ENCODE measurements around the gene PRAC1. TPM values are rescaled to one million over a fixed set of nuclear protein-coding genes. Genes with fewer than 3 reads are reported as not detected.
A peak's percentile ranks its signal among the peaks of the same experiment; 100 is the strongest.

The PRAC1 gene
- total and polyA plus RNA-seq, 8 donors: not detected

DNA sequence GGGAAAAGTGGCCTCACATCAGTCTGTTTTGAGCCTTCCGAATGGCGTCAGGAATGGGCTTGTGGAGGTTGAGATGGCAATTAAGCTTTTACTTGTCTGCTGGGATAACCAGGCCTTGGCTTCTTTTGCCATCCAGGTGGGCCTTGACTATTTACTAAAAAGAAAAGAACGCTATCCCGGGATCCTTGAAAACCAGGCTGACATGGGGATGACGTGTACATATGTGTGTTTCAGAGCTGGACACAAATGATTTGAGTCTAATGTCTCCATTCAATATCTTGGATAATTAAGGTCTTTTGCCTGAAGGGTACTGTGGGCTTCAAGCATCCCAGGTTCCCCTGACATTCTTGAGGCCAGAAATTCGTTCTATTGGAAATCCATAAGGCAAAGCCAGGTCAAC, 38.8 kb upstream of the PRAC1 start:
- no peak for DNase-seq
- Histone ChIP-seq H3K27me3 (peaks cover 28 to 91% of the 10 kb centered on the region in 2 donors), H3K4me3 (no peak overlapping the region), H3K4me1 (no peaks in the 10 kb centered on the region), H3K9me3 (no peaks in the 10 kb centered on the region), H3K36me3 (no peaks in the 10 kb centered on the region), H3K27ac (no peak overlapping the region)
- ATAC-seq: no peak
- intact Hi-C loops (cut with DNase I): no loop called here
- TF ChIP-seq CTCF (IDR thresholded peaks at IDR 0.05): no peak

DNA sequence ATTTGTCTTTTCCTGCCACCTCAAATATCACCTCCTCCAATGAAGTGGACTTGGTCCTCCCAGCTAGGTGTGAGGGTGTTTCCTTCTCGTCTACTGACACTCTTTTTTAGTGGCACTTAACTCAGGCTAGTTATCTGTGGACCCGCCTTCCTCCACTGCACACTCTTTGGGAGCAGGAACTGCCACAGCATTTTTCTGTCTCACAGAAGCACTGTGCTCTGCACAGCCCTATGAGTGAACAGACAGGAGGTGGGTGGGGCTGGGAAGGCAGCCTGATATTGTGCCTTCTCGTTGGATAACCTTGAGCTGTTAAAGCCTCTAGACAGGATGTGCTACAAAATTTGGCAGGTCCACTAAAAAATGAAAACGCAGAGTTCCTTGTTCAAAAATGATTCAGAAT, 38.1 kb upstream of the PRAC1 start:
- Histone ChIP-seq H3K36me3 (no peaks in the 10 kb centered on the region), H3K4me1 (peaks cover 0 to 5% of the 10 kb centered on the region in 2 donors), H3K27me3 (peaks cover 35 to 98% of the 10 kb centered on the region in 2 donors), H3K27ac (no peak overlapping the region), H3K9me3 (no peaks in the 10 kb centered on the region), H3K4me3 (no peak overlapping the region)
- peak; percentile 12 for ATAC-seq
- no peak for TF ChIP-seq CTCF (IDR thresholded peaks at IDR 0.05)
- intact Hi-C loops (cut with DNase I): no loop called here
- DNase-seq: no peak

DNA sequence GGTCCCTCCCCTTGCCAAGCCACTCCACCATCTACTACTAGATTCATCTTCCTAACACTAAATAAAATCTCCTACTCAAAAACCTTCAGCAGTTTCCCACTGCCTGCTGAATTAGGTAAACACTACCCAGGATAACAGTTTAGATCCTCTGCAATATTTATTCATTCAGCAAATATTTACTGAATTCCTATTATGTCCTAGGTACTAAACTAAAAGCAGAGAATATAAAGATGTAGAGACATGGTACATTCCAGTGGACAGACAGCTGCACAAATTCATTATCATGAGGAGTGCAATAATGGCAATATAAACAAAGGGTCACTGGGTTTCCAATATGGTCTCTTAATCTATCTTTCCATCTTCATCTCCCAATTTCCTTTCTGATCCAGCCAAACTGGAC, 37.0 kb upstream of the PRAC1 start:
- H3K27me3 ChIP-seq: peaks cover 46 to 100% of the 10 kb centered on the region in 2 donors
- DNase-seq (no peak), ATAC-seq (no peak)
- H3K4me3 ChIP-seq: no peak overlapping the region
- TF ChIP-seq CTCF (IDR thresholded peaks at IDR 0.05): no peak
- H3K4me1 ChIP-seq: peaks cover 0 to 12% of the 10 kb centered on the region in 2 donors
- H3K27ac ChIP-seq: no peak overlapping the region
- intact Hi-C loops (cut with DNase I): no loop called here
- no peaks in the 10 kb centered on the region for H3K36me3 ChIP-seq
- H3K9me3 ChIP-seq: no peaks in the 10 kb centered on the region

GRCh38 chr17:48757524-48757961, 35.2 kb upstream of the PRAC1 start:
- ATAC-seq (no peak), DNase-seq (no peak)
- intact Hi-C loops (cut with DNase I): no loop called here
- Histone ChIP-seq H3K27ac (no peak overlapping the region), H3K4me1 (peaks cover 0 to 17% of the 10 kb centered on the region in 2 donors), H3K27me3 (peaks cover 64 to 100% of the 10 kb centered on the region in 2 donors), H3K9me3 (no peaks in the 10 kb centered on the region), H3K4me3 (no peak overlapping the region), H3K36me3 (no peaks in the 10 kb centered on the region)
- no peak for TF ChIP-seq CTCF (IDR thresholded peaks at IDR 0.05)

GRCh38 chr17:48756830-48757251, 34.5 kb upstream of the PRAC1 start:
- peaks cover 0 to 17% of the 10 kb centered on the region in 2 donors for H3K4me1 ChIP-seq
- no peak overlapping the region for H3K4me3 ChIP-seq
- peaks cover 71 to 100% of the 10 kb centered on the region in 2 donors for H3K27me3 ChIP-seq
- intact Hi-C loops (cut with DNase I): no loop called here
- H3K27ac ChIP-seq: no peak overlapping the region
- H3K9me3 ChIP-seq: no peaks in the 10 kb centered on the region
- ATAC-seq: no peak
- no peak for DNase-seq
- no peaks in the 10 kb centered on the region for H3K36me3 ChIP-seq
- TF ChIP-seq CTCF (IDR thresholded peaks at IDR 0.05): no peak
